Esophagus squamous epithelium (tissue), 4 donors: Measurements from ENCODE around the gene RASA2.

Experiments
- CTCF ChIP-seq, 6 experiments: fragments of 450-650 bp in 4 of 6; fragments of 200-600 bp in 2 of 6; sonication (generic) in 2 of 6; IDR thresholded peaks; one replicate each; pipeline ENCODE4 v1.5.1; 2016 to 2019; ENCODE audit warnings: antibody characterized with exemption in 6 of 6, mild to moderate bottlenecking in 4 of 6, moderate library complexity in 4 of 6
- POLR2A ChIP-seq, 4 donors: fragments of 450-650 bp; IDR thresholded peaks; one replicate each; pipeline ENCODE4 v1.6.1; 2017; ENCODE audit warnings: antibody characterized with exemption in 4 of 4, mild to moderate bottlenecking in 4 of 4, moderate library complexity in 3 of 4

- TF ChIP-seq POLR2A (IDR thresholded peaks at IDR 0.05) (no peak), CTCF (IDR thresholded peaks at IDR 0.05) (no peak)
Measured at GRCh38 chr3:141537856-141538255, 51.0 kb downstream of the RASA2 start.
